Breast epithelium (tissue), 3 donors: ENCODE data around the gene PARP4.

Experiments
- POLR2A ChIP-seq: fragments of 450-650 bp; IDR thresholded peaks from one replicate; pipeline ENCODE4 v1.6.1; 2016; ENCODE audit warnings: antibody characterized with exemption, mild to moderate bottlenecking, moderate library complexity
- TF ChIP-seq, protein P1 (sequence below), 3 donors: fragments of 450-650 bp; IDR thresholded peaks; one replicate each; pipeline ENCODE4 v1.5.1; 2016 to 2017; ENCODE audit warnings: antibody characterized with exemption in 3 of 3, mild to moderate bottlenecking in 3 of 3, moderate library complexity in 3 of 3

- TF ChIP-seq, protein P1, sequence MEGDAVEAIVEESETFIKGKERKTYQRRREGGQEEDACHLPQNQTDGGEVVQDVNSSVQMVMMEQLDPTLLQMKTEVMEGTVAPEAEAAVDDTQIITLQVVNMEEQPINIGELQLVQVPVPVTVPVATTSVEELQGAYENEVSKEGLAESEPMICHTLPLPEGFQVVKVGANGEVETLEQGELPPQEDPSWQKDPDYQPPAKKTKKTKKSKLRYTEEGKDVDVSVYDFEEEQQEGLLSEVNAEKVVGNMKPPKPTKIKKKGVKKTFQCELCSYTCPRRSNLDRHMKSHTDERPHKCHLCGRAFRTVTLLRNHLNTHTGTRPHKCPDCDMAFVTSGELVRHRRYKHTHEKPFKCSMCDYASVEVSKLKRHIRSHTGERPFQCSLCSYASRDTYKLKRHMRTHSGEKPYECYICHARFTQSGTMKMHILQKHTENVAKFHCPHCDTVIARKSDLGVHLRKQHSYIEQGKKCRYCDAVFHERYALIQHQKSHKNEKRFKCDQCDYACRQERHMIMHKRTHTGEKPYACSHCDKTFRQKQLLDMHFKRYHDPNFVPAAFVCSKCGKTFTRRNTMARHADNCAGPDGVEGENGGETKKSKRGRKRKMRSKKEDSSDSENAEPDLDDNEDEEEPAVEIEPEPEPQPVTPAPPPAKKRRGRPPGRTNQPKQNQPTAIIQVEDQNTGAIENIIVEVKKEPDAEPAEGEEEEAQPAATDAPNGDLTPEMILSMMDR (IDR thresholded peaks at IDR 0.05), result no peak
- no peak for TF ChIP-seq POLR2A
These were observed 53.8 kb downstream of the PARP4 start for GRCh38 chr13:24458736-24459135.
